HEK293 (cell line): ENCODE measurements around the gene PROCA1.

Source experiments
- GFI1B ChIP-seq: fragments of 450-650 bp; formaldehyde crosslinking; IDR thresholded peaks from 2 replicates; pipeline ENCODE4 v1.5.1; 2016; ENCODE audit warnings: missing biosample characterization, missing genetic modification characterization
- GLI2 ChIP-seq: fragments of 450-650 bp; formaldehyde crosslinking; IDR thresholded peaks from 2 replicates; pipeline ENCODE4; 2017; ENCODE audit warnings: missing biosample characterization, missing genetic modification characterization, low read depth, borderline replicate concordance
- MZF1 ChIP-seq: fragments of 450-650 bp; formaldehyde crosslinking; IDR thresholded peaks from 2 replicates; pipeline ENCODE4 v1.5.1; 2017; ENCODE audit warnings: missing biosample characterization, missing genetic modification characterization, borderline replicate concordance
- PATZ1 ChIP-seq: fragments of 450-650 bp; formaldehyde crosslinking; IDR thresholded peaks from 2 replicates; pipeline ENCODE4 v1.5.1; 2016; ENCODE audit warnings: missing biosample characterization, missing genetic modification characterization
- PBX3 ChIP-seq: sonication (generic); formaldehyde crosslinking; IDR thresholded peaks from 2 replicates; pipeline ENCODE4 v1.8.1; 2022; ENCODE audit warnings: mild to moderate bottlenecking, moderate library complexity, missing genetic modification reagents
- PRDM1 ChIP-seq: fragments of 450-650 bp; formaldehyde crosslinking; IDR thresholded peaks from 2 replicates; pipeline ENCODE4; 2016; ENCODE audit warnings: missing biosample characterization, missing genetic modification characterization
- SCRT1 ChIP-seq: fragments of 450-650 bp; formaldehyde crosslinking; IDR thresholded peaks from 2 replicates; pipeline ENCODE4 v1.5.1; 2016; ENCODE audit warnings: missing biosample characterization, missing genetic modification characterization, borderline replicate concordance
- SCRT2 ChIP-seq: fragments of 450-650 bp; formaldehyde crosslinking; IDR thresholded peaks from 2 replicates; pipeline ENCODE4 v1.5.1; 2016; ENCODE audit warnings: missing biosample characterization, missing genetic modification characterization
- ZBTB8A ChIP-seq: fragments of 450-650 bp; formaldehyde crosslinking; IDR thresholded peaks from 2 replicates; pipeline ENCODE4 v1.5.1; 2016; ENCODE audit warnings: missing biosample characterization, missing genetic modification characterization
- ZFP41 ChIP-seq: fragments of 450-650 bp; formaldehyde crosslinking; IDR thresholded peaks from 2 replicates; pipeline ENCODE4 v1.5.1; 2016; ENCODE audit warnings: missing biosample characterization, missing genetic modification characterization, borderline replicate concordance
- ZNF10 ChIP-seq: fragments of 450-650 bp; formaldehyde crosslinking; IDR thresholded peaks from 2 replicates; pipeline ENCODE4 v1.5.1; 2017; ENCODE audit warnings: missing biosample characterization, missing genetic modification characterization
- ZNF132 ChIP-seq: fragments of 450-650 bp; formaldehyde crosslinking; IDR thresholded peaks from 2 replicates; pipeline ENCODE4 v1.5.1; 2017; ENCODE audit warnings: missing biosample characterization, missing genetic modification characterization, borderline replicate concordance
- ZNF155 ChIP-seq: fragments of 450-650 bp; formaldehyde crosslinking; IDR thresholded peaks from 2 replicates; pipeline ENCODE4 v1.5.1; 2016; ENCODE audit warnings: missing biosample characterization, missing genetic modification characterization
- ZNF157 ChIP-seq: fragments of 450-650 bp; formaldehyde crosslinking; IDR thresholded peaks from 2 replicates; pipeline ENCODE4 v1.5.1; 2016; ENCODE audit warnings: missing biosample characterization, missing genetic modification characterization
- ZNF221 ChIP-seq: fragments of 450-650 bp; formaldehyde crosslinking; IDR thresholded peaks from 2 replicates; pipeline ENCODE4 v1.5.1; 2017; ENCODE audit warnings: missing biosample characterization, missing genetic modification characterization, borderline replicate concordance
- ZNF223 ChIP-seq: fragments of 450-650 bp; formaldehyde crosslinking; IDR thresholded peaks from 2 replicates; pipeline ENCODE4 v1.5.1; 2016; ENCODE audit warnings: missing biosample characterization, missing genetic modification characterization
- ZNF23 ChIP-seq: fragments of 450-650 bp; formaldehyde crosslinking; IDR thresholded peaks from 2 replicates; pipeline ENCODE4 v1.5.1; 2016; ENCODE audit warnings: missing biosample characterization, missing genetic modification characterization, borderline replicate concordance
- ZNF239 ChIP-seq: fragments of 450-650 bp; formaldehyde crosslinking; IDR thresholded peaks from 2 replicates; pipeline ENCODE4 v1.5.1; 2016; ENCODE audit warnings: missing biosample characterization, missing genetic modification characterization
- ZNF302 ChIP-seq: fragments of 450-650 bp; formaldehyde crosslinking; IDR thresholded peaks from 2 replicates; pipeline ENCODE4 v1.5.1; 2016; ENCODE audit warnings: missing biosample characterization, missing genetic modification characterization, low read depth
- ZNF324 ChIP-seq: fragments of 450-650 bp; formaldehyde crosslinking; IDR thresholded peaks from 2 replicates; pipeline ENCODE4 v1.5.1; 2016; ENCODE audit warnings: missing biosample characterization, missing genetic modification characterization
- ZNF362 ChIP-seq: fragments of 450-650 bp; formaldehyde crosslinking; IDR thresholded peaks from 2 replicates; pipeline ENCODE4 v1.5.1; 2016; ENCODE audit warnings: missing biosample characterization, missing genetic modification characterization
- ZNF449 ChIP-seq: fragments of 450-650 bp; formaldehyde crosslinking; IDR thresholded peaks from 2 replicates; pipeline ENCODE4 v1.5.1; 2017; ENCODE audit warnings: missing biosample characterization, mild to moderate bottlenecking, missing genetic modification characterization, moderate library complexity
- ZNF488 ChIP-seq: fragments of 450-650 bp; formaldehyde crosslinking; IDR thresholded peaks from 2 replicates; pipeline ENCODE4 v1.5.1; 2016; ENCODE audit warnings: missing biosample characterization, missing genetic modification characterization
- ZNF544 ChIP-seq: fragments of 450-650 bp; formaldehyde crosslinking; IDR thresholded peaks from 2 replicates; pipeline ENCODE4 v1.5.0; 2017; ENCODE audit warnings: missing biosample characterization, missing genetic modification characterization
- ZNF623 ChIP-seq: fragments of 450-650 bp; formaldehyde crosslinking; IDR thresholded peaks from 2 replicates; pipeline ENCODE4 v1.5.1; 2016; ENCODE audit warnings: missing biosample characterization, missing genetic modification characterization
- ZNF624 ChIP-seq: fragments of 450-650 bp; formaldehyde crosslinking; IDR thresholded peaks from 2 replicates; pipeline ENCODE4 v1.5.1; 2017; ENCODE audit warnings: missing biosample characterization, missing genetic modification characterization
- ZNF701 ChIP-seq: fragments of 450-650 bp; formaldehyde crosslinking; IDR thresholded peaks from 2 replicates; pipeline ENCODE4 v1.5.1; 2016; ENCODE audit warnings: missing biosample characterization, missing genetic modification characterization
- ZNF747 ChIP-seq: fragments of 450-650 bp; formaldehyde crosslinking; IDR thresholded peaks from 2 replicates; pipeline ENCODE4 v1.5.1; 2016; ENCODE audit warnings: missing biosample characterization, missing genetic modification characterization
- ZNF768 ChIP-seq: fragments of 450-650 bp; formaldehyde crosslinking; IDR thresholded peaks from 2 replicates; pipeline ENCODE4 v1.5.1; 2018; ENCODE audit warnings: missing biosample characterization, mild to moderate bottlenecking, missing genetic modification characterization
- ZNF785 ChIP-seq: fragments of 450-650 bp; formaldehyde crosslinking; IDR thresholded peaks from 2 replicates; pipeline ENCODE4 v1.5.1; 2016; ENCODE audit warnings: missing biosample characterization, missing genetic modification characterization
- ZSCAN16 ChIP-seq: fragments of 450-650 bp; formaldehyde crosslinking; IDR thresholded peaks from 2 replicates; pipeline ENCODE4 v1.5.1; 2016; ENCODE audit warnings: missing biosample characterization, missing genetic modification characterization
- ZSCAN18 ChIP-seq: fragments of 450-650 bp; formaldehyde crosslinking; IDR thresholded peaks from 2 replicates; pipeline ENCODE4 v1.5.1; 2016; ENCODE audit warnings: missing biosample characterization, missing genetic modification characterization
- ZSCAN23 ChIP-seq: fragments of 450-650 bp; formaldehyde crosslinking; IDR thresholded peaks from 2 replicates; pipeline ENCODE4 v1.5.1; 2016; ENCODE audit warnings: missing biosample characterization, missing genetic modification characterization

PROCA1 gene

GRCh38 chr17:28728364-28729200 lies 16.9 kb upstream of the PROCA1 start, which contains the start of gene NEK8 (continued):
- peak; percentile 50 for TF ChIP-seq PATZ1 (tag by site-specific recombination)
- no peak for TF ChIP-seq ZNF747 (tag by site-specific recombination)
- TF ChIP-seq ZNF449 (tag by site-specific recombination), result peak; percentile 39; the same call in 1 of the 2 replicates
- peak; percentile 86 for TF ChIP-seq ZNF223 (tag by site-specific recombination)
- no peak for TF ChIP-seq SCRT1 (tag by site-specific recombination)
- no peak for TF ChIP-seq ZNF623 (tag by site-specific recombination)
- TF ChIP-seq ZNF155 (tag by site-specific recombination), result no peak
- no peak for TF ChIP-seq GLI2 (tag by site-specific recombination)
- TF ChIP-seq ZNF544, result no peak
- no peak for TF ChIP-seq ZNF239 (tag by site-specific recombination)
- no peak for TF ChIP-seq ZSCAN18 (tag by site-specific recombination)
- TF ChIP-seq MZF1 (tag by site-specific recombination), result peak; percentile 37; the same call in 1 of the 2 replicates
- TF ChIP-seq ZNF362, result no peak
- TF ChIP-seq ZNF324 (tag by site-specific recombination), result no peak
- TF ChIP-seq ZFP41, result no peak
- no peak for TF ChIP-seq ZNF10 (tag by site-specific recombination)
- no peak for TF ChIP-seq ZNF488 (tag by site-specific recombination)
- TF ChIP-seq ZNF132 (tag by site-specific recombination), result no peak
- no peak for TF ChIP-seq ZNF23
- peak; percentile 97 for TF ChIP-seq ZBTB8A (tag by site-specific recombination)
- TF ChIP-seq SCRT2, result no peak
- TF ChIP-seq ZNF302 (tag by site-specific recombination), result no peak
- no peak for TF ChIP-seq ZNF221 (tag by site-specific recombination)
- TF ChIP-seq PBX3 (CRISPR knock-in tag), result no peak
- TF ChIP-seq ZNF768 (tag by site-specific recombination), result no peak
- no peak for TF ChIP-seq ZSCAN23 (tag by site-specific recombination)
- TF ChIP-seq PRDM1 (tag by site-specific recombination), result no peak; the same call in 1 of the 2 replicates
- TF ChIP-seq ZNF701 (tag by site-specific recombination), result no peak
- peak; percentile 51; the same call in 1 of the 2 replicates for TF ChIP-seq ZNF785 (tag by site-specific recombination)
- no peak for TF ChIP-seq ZSCAN16 (tag by site-specific recombination)
- no peak for TF ChIP-seq GFI1B (tag by site-specific recombination)
- no peak for TF ChIP-seq ZNF624 (tag by site-specific recombination)
- TF ChIP-seq ZNF157 (tag by site-specific recombination), result no peak
